Ishikawa (cell line): ENCODE data around the gene SMIM38.

Experiments used
- REST ChIP-seq: IDR thresholded peaks from 2 replicates; pipeline ENCODE4 v1.6.1; 2012; ENCODE audit warnings: low read depth, mild to moderate bottlenecking
- TAF1 ChIP-seq: IDR thresholded peaks from 2 replicates; pipeline ENCODE4 v1.6.1; 2012; ENCODE audit warnings: low read depth, mild to moderate bottlenecking

DNA sequence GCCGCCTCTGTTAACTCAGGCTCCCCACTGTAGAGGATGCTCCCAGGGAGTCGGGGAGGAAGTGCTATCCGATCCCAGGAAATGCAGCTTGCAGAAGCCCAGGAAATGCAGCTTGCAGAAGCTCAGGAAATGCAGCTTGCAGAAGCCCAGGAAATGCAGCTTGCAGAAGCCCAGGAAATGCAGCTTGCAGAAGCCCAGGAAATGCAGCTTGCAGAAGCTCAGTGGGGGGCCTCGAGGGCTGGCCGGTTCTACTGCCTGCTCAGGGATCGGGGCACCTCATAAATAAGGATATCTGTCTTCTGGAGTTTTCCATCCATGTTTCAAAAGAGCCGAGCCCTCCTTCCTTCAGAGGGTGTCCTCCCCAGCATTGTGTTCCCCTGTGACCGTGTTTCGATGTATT, 25.1 kb upstream of the SMIM38 start:
- TF ChIP-seq REST (no peak), TAF1 (no peak)
